Activated CD8-positive, alpha-beta memory T cell treated with anti-CD3 and anti-CD28 coated beads for 36 hours (primary cell): ENCODE measurements around the gene FEZ2. TPM values are rescaled to one million over a fixed set of nuclear protein-coding genes. Genes with fewer than 3 reads are reported as not detected.

Experiments used
- CTCF ChIA-PET: fragments of 350-600 bp; sonication (Branson Sonifier 250); formaldehyde crosslinking; loops from one replicate; lab custom pipeline; 2021; ENCODE audit warnings: antibody characterized with exemption; lab: Charles Lee
- POLR2A ChIA-PET: fragments of 350-600 bp; sonication (Branson Sonifier 250); formaldehyde crosslinking; loops from one replicate; lab custom pipeline; 2021; ENCODE audit warnings: antibody characterized with exemption; lab: Charles Lee
- total RNA-seq, 2 experiments: library from RNA; stranded (reverse); gene quantifications; one replicate each; pipeline ENCODE4 v1.2.3, GENCODE V29; 2021

FEZ2 gene
- total RNA-seq, 2 experiments from 2014 or later, result 7.7 to 8.4 TPM

DNA sequence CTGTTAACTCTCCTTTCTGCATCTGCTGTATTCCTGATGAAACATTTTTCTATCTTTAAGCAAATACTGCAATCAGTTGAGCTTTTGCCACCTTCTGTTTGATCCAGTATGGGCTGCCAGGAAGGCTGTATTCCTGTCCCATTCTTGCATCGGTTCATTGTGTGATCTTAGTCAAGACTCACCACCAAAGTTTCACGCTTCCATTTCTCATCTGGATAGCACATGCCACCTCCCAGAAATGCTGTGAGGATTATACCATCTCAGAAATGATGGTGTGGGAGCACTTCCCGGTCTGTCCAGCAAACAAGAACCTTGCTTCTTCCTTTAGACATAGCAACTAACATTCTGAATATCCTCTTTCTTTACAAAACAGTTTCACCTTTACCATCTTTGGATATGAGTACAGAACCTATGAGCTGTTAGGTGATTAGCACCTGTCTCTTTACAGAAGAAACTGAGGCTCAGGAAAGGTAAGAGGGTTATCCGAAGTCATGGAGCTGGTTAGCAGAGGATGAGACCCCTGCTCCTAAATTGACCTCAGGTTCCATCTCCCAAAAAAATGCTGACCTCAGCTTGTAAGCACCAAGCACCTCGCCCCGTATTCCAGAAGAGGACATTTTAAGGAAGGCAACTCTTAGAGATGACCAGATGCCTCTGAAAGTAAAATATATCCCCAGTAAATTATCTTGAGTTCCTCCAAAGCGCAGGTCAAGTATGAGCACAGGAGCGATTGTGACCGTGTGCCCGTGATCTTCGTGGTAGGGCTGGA lies 56.8 kb downstream of the FEZ2 start:
- ChIA-PET POLR2A (no interaction called here), CTCF (no interaction called here)

DNA sequence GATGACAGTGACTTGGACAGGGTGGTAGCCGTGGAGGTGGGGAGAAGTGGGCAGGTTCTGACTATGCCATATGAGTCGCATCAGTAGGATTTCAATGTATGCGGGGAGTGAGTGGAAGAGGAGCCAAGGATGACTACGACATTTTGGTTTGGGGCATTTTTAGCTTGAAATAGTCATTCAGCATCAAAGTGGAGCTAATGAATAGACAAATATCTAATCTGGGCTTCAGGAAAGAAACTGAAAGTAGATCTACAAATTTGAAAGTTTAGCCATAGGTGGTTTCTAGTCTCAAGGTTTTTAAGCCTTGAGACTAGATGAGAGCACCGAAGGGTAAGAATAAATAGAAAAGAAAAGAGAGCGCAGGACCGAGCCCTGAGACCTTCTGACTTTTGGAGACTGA lies 58.3 kb downstream of the FEZ2 start:
- POLR2A ChIA-PET, result no interaction called here
- CTCF ChIA-PET, result interaction anchor here (1.1 kb wide), 1 partner anchor 36 kb away, joined by 3 read pairs; no protein-coding TSS in a partner anchor

DNA sequence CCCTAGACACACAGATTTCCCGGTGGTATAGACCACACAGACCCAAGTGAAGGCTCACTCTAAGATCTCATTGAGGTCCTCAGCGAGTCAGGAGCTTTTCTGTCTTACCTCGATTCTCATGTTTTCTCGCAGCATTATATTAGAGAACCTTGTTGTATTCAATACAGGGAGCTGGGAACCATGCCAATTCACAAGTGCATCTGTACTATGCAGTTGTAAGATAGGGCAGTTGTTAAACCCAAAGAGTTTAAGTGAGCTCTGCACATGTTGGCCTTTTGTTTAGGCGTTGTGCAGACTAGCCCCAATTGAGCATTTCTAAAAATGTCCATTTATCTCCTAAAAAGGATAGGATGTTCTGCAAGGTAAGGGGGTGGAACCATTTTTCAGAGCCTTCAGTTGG lies 59.6 kb downstream of the FEZ2 start:
- POLR2A ChIA-PET, result no interaction called here

DNA sequence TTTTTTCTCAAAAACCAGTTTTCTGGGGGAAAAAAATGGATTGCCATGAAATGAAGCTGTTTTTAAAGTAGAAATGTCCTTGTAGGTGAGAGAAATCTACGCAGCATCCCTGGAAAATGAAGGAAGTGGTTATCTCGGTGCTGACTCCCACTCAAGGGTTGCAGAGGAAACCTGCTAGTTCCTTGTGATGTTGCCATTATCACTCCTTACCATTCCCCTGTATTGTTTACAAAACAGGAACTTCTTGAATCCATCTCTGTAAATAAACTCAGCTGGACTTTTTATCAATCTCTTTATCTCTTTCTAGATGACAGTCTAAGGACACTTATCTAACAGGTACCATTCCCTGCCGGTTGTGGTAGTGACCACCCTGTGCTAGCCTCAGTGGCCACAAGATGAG lies 61.2 kb downstream of the FEZ2 start:
- CTCF ChIA-PET, result no interaction called here
- POLR2A ChIA-PET, result no interaction called here

More for the DNA sequence above, 59.6 kb downstream of the FEZ2 start:
- CTCF ChIA-PET, result no interaction called here

DNA sequence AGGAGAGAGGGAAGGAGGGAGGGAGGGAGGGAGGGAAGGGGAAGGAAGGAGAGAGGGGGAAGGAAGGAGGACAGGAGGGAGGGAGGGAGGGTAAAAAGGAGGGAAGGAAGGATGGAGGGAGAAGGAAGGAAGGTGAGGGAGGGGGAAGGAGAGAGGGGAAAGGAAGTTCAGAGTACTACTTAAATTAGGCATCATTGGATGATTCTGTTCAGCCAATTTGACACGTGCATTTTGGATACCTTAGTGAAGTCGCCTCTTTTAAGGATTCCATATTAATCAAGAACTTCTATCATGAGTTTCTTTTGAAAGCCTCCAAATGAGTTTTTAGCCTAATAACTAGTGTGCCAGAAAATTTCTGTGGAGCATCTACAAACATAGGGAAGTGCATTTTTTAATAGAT lies 62.9 kb downstream of the FEZ2 start:
- CTCF ChIA-PET, result no interaction called here
- POLR2A ChIA-PET, result no interaction called here

DNA sequence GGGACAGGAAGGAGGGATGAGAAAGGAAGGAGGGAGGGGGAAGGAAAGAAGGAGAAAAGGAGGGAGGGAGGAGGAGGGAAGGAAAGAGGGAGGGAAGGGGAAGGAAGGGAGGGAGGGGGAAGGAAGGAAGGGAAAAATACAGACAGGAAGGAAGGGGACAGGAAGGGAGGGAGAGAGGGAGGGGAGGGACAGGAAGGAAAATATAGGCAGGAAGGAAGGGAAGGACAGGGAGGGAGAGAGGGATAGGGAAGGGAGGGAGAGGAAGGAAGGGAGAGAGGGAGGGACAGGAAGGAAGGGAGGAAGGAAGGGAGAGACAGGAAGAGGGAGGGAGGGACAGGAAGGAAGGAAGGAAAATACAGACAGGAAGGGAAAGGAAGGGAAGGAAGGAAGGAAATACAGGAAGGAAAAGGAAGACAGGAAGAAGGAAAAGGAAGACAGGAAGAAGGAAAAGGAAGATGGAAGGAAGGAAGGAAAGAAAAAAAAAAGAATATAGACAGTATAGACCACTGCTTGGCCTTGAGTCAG lies 63.6 kb downstream of the FEZ2 start:
- ChIA-PET POLR2A (no interaction called here), CTCF (no interaction called here)

DNA sequence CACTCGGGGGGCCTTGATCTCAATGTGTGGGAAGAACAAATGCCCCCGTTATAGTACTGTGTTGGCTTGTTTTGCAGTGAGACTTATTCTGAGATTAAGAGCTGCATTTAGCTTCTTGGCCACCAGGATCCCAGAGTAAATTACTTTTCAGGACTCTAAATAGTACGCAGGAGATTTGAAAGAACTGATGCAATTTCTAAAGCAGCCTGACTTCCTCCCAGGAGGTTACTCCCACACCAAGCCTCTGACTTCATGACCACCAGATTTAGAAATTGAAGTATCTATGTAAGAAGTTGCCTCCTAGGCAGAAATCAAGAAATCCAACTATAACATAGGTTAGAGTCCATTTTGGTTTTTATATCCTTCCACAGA lies 67.0 kb downstream of the FEZ2 start:
- ChIA-PET CTCF (interaction anchor here (0.7 kb wide), 1 partner anchor 135 kb away, joined by 3 read pairs; no protein-coding TSS in a partner anchor), POLR2A (no interaction called here)

DNA sequence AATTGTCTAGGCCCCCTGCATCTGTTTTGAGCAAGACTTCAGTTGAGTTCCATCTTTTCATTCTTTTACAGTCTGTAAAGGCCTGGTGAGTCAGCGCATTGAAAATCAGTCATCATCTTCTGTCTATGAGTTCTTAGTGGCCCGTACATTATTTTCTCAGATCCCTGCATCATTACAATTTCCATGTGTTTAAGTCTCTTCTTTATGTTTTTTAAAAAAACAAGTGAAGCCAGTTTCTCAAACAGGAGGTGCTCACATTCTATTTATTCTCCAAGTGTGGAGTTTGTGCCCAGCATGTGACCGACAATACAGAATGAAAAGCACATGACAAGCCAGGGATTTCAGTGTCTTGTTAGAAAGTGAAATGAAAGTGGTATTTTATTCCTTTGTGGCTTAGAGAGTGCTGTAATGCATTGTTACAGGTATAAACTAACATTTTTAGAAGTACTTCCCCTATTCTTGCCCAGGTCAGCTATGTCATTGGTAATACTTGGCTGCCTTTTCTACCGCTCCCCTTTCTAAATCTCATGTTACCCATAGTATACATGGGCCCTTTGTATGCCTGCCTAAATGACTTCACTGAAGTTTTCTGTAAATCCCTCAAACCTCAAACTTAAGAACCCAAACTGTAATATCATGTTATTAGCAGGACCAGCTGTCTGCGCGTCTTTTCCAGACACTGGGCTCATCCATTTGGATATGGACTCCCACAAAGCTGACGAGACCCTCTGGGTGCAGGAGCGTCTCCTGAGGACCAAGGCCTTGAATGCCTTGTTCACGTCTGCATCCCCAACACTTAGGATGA lies 67.6 kb downstream of the FEZ2 start:
- ChIA-PET POLR2A (no interaction called here), CTCF (no interaction called here)

DNA sequence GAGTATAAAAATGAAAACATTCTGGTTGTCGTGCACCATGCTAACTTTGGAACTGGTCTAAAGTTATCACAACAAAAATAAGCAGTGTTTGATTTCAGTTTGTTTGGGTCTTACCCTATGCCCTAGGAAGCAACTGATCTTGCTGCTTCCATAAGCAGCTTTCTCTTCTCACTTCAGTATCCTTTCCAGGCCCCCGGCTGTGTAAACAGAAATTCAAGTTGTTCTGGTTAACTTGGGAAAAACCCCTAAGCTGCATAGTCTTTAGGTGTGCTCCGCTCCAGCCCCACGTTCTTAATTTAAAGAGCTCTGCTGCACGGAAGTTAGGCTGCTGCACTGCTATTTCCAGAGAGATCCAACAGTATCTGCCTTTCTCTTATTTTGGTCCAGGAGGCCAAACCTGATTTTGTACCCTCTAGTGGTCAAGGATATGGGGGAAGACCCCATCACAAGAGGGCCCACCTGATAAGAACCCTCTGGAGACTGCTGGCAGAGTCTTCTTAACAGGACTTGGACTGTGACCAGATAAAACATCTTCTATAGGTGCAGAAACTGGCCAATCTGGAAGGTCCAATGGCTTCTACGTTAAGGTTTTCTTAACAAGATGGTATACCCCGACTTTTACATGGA lies 69.1 kb downstream of the FEZ2 start:
- ChIA-PET POLR2A (no interaction called here), CTCF (no interaction called here)

DNA sequence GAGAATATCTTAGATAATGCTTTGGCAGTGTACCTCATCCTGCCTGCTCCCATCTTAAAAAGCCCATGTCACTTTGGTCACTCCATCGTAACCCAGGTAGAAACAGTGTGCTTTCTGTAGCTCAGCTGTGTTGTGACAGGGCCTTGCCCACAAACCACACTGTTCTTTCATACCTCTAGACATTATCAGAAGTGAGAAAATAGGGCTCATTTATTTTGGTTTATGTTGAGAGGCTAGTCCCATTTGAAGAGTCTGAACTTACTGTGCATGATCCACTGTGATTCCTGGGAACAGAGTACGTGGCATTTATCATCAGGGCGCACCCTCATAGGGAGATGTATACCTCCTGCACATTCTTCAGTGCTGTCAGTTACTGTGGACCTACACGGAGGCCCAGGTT lies 69.7 kb downstream of the FEZ2 start:
- POLR2A ChIA-PET, result no interaction called here

DNA sequence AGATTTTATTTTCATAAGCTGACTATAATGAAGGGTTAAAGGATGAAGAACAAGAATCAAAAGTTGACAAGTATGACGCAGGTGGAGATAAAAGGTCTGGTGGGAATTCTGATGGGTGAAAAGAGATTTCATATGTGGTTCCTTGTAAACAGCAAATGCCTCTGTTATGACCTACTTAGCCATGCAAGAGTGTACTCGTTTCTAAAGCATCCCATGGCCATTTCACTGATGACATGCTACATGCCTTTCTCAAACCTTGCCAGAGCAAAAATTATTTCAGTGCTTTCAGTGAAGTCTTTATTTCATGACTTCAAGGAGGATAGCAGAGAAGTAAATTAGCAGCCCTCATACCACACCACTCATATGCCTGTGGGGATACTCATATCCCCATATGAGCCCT lies 71.7 kb downstream of the FEZ2 start:
- CTCF ChIA-PET, result no interaction called here

More for the DNA sequence above, 69.7 kb downstream of the FEZ2 start:
- CTCF ChIA-PET, result no interaction called here

DNA sequence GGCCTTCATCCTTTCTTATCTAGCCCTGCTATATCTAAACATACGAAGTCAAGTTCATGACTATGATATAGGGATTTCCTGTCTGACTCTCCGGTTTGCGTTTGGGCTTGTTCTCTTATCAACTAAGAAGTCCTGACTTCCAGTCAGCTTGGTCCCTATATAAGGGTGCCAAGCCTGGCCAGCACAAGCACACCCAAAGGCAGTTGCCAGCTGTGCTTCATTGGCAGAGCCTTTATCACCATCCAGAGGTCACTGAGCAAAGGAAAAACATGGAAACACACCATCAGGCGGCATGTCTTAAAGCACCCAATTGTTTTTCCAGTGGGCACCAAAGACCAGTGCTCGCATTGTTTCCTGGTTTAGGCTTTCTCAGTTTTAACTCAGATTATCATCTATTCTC lies 72.7 kb downstream of the FEZ2 start:
- CTCF ChIA-PET, result no interaction called here
- POLR2A ChIA-PET, result no interaction called here

More for the DNA sequence above, 71.7 kb downstream of the FEZ2 start:
- POLR2A ChIA-PET, result no interaction called here

DNA sequence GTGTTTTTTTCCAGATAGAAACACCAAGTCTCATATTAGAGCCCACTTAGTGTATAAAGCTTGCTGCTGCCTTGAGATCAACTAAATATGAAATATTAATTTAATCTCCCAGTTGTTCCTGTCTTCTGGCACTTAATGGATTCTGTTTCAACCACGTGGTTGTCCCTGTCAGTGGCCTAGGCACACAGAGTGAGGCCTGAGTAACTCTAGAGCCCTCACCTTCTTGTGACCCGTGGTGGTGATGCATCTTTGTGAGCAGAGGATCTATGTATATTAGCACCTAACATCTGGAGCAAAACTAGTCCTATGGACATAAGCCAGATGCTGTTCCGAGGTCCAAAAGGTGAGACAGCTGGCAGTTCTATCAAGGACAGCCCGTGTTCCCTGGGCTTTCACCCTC lies 74.8 kb downstream of the FEZ2 start:
- ChIA-PET POLR2A (no interaction called here), CTCF (no interaction called here)

DNA sequence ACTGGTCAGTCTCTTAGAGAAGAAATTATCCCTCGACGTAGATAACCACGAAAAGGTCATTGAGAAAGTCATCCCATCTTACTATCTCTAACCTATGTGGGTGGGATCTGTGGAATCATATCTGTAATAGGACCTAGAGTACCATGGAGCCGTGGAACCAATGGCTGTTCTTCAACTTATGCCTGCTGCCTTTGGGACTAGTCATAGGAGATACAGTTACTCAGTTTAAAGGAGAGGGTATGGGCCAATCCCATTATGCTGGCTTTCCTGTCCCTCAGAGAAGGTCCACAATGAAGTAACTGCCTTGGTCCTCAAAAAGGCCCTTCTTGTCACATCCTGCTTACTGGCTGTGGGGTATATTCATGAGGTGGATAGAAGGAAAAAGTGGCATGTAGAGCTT lies 77.5 kb downstream of the FEZ2 start:
- ChIA-PET CTCF (no interaction called here), POLR2A (no interaction called here)

DNA sequence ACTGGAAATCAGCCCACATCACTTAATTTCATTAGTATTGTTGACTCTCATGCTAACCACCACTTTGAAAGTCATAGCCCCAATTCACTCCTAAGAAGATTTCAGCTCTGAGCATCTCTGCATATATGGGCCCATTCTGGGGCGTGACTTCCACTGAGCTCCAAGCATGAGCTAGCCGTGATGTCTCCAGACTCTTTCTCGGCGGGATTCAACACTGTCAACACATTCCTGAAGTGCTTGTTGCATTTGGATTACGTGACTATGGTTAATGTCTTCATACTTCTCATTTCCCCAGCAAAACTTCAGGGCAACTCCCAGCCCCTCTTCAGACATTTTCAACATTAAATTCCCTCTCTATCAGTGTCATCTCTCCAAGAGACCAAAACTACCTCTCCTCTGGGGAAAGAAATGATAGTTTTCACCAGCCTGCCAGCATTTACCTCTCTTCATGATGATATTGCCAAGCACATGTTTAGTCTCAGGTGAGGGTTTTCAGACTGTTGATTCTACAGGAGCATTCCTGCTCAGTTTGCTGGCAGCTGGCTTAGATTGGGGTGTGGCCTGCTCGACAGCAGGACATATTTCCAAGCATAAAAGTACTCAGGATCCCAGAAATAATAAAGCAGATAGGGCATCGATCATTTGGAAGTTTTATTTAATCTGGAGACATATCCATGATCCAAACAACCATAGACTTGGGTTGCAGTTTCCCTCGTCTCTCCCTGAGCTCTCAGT lies 81.7 kb downstream of the FEZ2 start:
- POLR2A ChIA-PET, result no interaction called here
- CTCF ChIA-PET, result no interaction called here

DNA sequence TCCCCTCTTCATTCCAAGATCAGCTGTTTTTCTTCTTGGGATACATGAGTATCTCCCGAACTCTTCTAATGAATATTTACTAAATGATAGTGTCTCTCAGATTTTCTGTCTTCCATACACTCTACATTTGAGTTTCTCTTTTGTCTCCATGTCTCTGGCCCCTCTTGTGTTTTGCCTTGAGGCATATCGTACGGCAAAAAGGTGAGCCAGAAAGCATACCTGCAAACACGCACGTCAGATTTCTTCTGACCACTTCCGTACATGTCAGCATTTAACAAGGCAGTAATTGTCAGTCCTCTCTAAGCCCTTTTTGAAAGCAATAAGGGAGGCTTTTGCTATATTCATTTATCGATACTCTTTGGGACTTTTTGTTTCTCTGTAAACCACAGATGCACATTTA lies 82.4 kb downstream of the FEZ2 start:
- ChIA-PET POLR2A (no interaction called here), CTCF (no interaction called here)

DNA sequence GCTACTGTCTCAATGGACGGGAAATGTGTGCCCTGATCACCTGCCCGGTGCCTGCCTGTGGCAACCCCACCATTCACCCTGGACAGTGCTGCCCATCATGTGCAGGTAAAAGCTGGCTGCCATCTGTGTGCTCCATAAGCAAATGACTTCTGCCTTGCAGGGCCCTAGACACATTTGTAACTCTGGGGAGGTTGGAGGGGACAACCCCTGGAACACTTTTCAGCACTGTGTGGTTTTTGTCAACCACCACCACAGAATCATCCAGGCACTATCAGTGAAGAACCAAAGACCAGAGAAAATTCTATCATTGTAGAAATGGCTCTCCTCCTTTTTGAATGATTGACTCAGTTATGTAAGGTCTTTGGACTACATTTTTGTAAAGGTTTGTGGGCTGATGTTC lies 84.3 kb downstream of the FEZ2 start:
- CTCF ChIA-PET, result no interaction called here

DNA sequence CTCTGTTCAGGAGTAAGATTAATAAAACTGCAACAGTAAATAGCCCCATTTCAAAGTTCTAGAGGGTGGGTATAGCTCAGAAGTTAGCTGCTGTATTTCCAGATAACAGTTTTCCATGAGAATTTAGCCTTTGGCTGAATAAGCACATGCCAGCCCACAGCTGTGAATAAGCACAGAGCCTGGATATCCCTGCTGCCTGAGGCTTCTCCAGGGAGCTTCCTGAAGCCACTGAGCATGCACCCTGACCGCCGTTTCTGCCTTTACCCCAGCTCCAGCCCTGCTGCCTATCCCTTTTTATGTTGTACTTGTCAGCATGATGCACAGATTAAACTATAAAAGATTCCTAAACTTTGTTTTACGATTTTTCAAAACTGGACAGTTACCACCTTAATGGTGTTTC lies 85.3 kb downstream of the FEZ2 start:
- ChIA-PET POLR2A (no interaction called here), CTCF (no interaction called here)

More for the DNA sequence above, 84.3 kb downstream of the FEZ2 start:
- POLR2A ChIA-PET, result no interaction called here

DNA sequence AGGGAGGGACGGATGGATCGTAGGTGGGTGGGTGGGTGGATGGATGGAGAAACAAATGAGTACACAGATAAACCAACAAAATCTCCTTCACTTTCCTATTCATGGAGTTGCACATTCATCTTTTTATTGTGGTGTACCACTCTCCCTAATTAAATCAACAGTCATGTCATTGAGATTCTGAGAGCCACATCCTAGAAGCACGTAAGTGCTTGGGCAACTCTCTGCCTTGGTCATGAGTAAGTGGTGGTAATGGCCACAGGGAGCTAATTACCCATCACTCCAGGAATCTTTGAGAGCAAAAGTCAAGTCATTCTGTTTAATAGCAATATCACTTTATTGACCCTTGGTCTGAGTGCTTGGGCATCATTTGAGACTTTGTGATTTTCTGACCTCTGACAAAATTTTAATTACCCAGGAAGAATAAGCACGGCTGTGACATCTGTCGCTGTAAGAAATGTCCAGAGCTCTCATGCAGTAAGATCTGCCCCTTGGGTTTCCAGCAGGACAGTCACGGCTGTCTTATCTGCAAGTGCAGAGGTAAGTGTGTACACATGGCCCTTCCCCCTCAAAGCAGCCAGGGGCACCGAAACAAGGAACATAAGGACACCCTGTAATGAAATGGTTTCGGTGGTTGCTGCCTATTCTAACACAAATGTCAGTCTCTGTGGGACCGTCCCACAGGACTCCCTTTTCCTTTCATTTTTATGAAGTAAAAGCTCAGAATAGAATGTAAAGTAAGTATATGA lies 85.9 kb downstream of the FEZ2 start:
- ChIA-PET CTCF (no interaction called here), POLR2A (no interaction called here)
